Lower lobe of right lung (tissue), 2 donors: ENCODE results near the gene LDB3. TPM values are rescaled to one million over a fixed set of nuclear protein-coding genes. Genes with fewer than 3 reads are reported as not detected.

Source experiments
- ATAC-seq, 2 donors: fragments of 200-7000 bp; cut with Tn5 transposase; one replicate each; pipeline ENCODE4 v1.9.1; 2020 to 2022; ENCODE audit warnings: mild to moderate bottlenecking in 2 of 2, moderate library complexity in 2 of 2
- DNase-seq: peaks from one replicate; pipeline ENCODE4 v3.0.0-alpha.2; 2020
- H3K27ac ChIP-seq: fragments of 200-600 bp; one replicate; pipeline ENCODE4 v1.8.0; 2022
- H3K27me3 ChIP-seq: fragments of 200-600 bp; one replicate; pipeline ENCODE4 v1.8.0; 2022; ENCODE audit warnings: low read depth
- H3K36me3 ChIP-seq: fragments of 200-600 bp; one replicate; pipeline ENCODE4 v1.8.0; 2022; ENCODE audit warnings: mild to moderate bottlenecking
- H3K4me1 ChIP-seq: fragments of 200-600 bp; one replicate; pipeline ENCODE4 v1.8.0; 2022
- H3K4me3 ChIP-seq: fragments of 200-600 bp; one replicate; pipeline ENCODE4 v1.8.0; 2022; ENCODE audit warnings: mild to moderate bottlenecking
- H3K9me3 ChIP-seq: fragments of 200-600 bp; one replicate; pipeline ENCODE4 v1.8.0; 2022
- intact Hi-C: fragments of 100-400 bp; cut with DNase I; formaldehyde crosslinking; loops from one replicate; pipeline ENCODE4 v1.11.0; 2022
- total RNA-seq: library from RNA; stranded (reverse); fragmentation: NEBNext Ultra II Directional; extraction: Animal tissue kit (Norgen Biotek cat#: 25700); gene quantifications from one replicate; pipeline ENCODE4 v1.2.1, GENCODE V29; 2021
- TF ChIP-seq, protein P1 (sequence below): fragments of 200-600 bp; IDR thresholded peaks from one replicate; pipeline ENCODE4 v1.8.0; 2022; ENCODE audit warnings: antibody characterized with exemption, mild to moderate bottlenecking
- donor health status: DM: no; HTN: yes; CAD: no; lungs with severe emphysema.

LDB3 gene
- total RNA-seq, 1 donor from 2014 or later = 2.2 TPM

- peaks cover 11% of the 10 kb centered on the region for H3K27me3 ChIP-seq
- no peaks in the 10 kb centered on the region for H3K4me1 ChIP-seq
- H3K36me3 ChIP-seq = no peaks in the 10 kb centered on the region
- no peak overlapping the region for H3K4me3 ChIP-seq
- no peak for ATAC-seq
- TF ChIP-seq, protein P1, sequence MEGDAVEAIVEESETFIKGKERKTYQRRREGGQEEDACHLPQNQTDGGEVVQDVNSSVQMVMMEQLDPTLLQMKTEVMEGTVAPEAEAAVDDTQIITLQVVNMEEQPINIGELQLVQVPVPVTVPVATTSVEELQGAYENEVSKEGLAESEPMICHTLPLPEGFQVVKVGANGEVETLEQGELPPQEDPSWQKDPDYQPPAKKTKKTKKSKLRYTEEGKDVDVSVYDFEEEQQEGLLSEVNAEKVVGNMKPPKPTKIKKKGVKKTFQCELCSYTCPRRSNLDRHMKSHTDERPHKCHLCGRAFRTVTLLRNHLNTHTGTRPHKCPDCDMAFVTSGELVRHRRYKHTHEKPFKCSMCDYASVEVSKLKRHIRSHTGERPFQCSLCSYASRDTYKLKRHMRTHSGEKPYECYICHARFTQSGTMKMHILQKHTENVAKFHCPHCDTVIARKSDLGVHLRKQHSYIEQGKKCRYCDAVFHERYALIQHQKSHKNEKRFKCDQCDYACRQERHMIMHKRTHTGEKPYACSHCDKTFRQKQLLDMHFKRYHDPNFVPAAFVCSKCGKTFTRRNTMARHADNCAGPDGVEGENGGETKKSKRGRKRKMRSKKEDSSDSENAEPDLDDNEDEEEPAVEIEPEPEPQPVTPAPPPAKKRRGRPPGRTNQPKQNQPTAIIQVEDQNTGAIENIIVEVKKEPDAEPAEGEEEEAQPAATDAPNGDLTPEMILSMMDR = no peak
- no peak overlapping the region for H3K27ac ChIP-seq
- intact Hi-C loops = no loop called here
- no peaks in the 10 kb centered on the region for H3K9me3 ChIP-seq
- no peak for DNase-seq
These were observed 3.8 kb downstream of the LDB3 start for GRCh38 chr10:86671985-86672710.

GRCh38 chr10:86673216-86673826, 5.0 kb downstream of the LDB3 start:
- Histone ChIP-seq H3K36me3 (no peaks in the 10 kb centered on the region), H3K9me3 (no peaks in the 10 kb centered on the region), H3K27ac (no peak overlapping the region), H3K4me3 (no peak overlapping the region), H3K27me3 (peaks cover 6% of the 10 kb centered on the region), H3K4me1 (no peaks in the 10 kb centered on the region)
- intact Hi-C loops = no loop called here
- no peak for DNase-seq
- TF ChIP-seq, protein P1 = no peak
- ATAC-seq = no peak

GRCh38 chr10:86673827-86674581, 5.7 kb downstream of the LDB3 start:
- Histone ChIP-seq H3K27ac (no peak overlapping the region), H3K4me1 (no peaks in the 10 kb centered on the region), H3K4me3 (no peak overlapping the region), H3K27me3 (peaks cover 6% of the 10 kb centered on the region), H3K9me3 (no peaks in the 10 kb centered on the region), H3K36me3 (no peaks in the 10 kb centered on the region)
- peak in 1 of 2 donors; percentile 15 for ATAC-seq
- TF ChIP-seq, protein P1 = no peak
- no peak for DNase-seq
- intact Hi-C loops = no loop called here

GRCh38 chr10:86674912-86675311, 6.6 kb downstream of the LDB3 start:
- ATAC-seq = no peak
- intact Hi-C loops = no loop called here
- no peaks in the 10 kb centered on the region for H3K36me3 ChIP-seq
- no peaks in the 10 kb centered on the region for H3K9me3 ChIP-seq
- no peak overlapping the region for H3K27ac ChIP-seq
- no peaks in the 10 kb centered on the region for H3K4me1 ChIP-seq
- H3K4me3 ChIP-seq = no peak overlapping the region
- DNase-seq = no peak
- TF ChIP-seq, protein P1 = no peak
- H3K27me3 ChIP-seq = peaks cover 6% of the 10 kb centered on the region

DNA sequence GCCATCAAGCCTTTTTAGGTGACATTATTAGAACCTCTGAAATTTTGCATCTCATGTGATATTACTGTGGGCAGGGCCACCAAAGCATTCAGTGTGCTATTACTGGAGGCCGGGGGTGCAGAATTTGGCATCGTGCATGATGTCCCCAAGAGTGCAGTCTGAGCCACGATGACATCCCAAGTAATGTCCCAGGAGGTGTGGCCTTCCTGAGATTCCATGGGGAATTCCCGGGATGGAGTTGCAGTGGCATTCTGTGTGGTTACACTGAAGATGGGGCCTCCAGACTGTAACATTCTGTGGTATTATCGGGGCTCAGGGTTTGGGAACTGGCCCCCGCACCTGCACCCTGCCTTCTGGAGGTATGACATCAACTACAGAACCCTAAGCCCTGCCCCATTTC, 9.1 kb downstream of the LDB3 start:
- H3K36me3 ChIP-seq = no peaks in the 10 kb centered on the region
- intact Hi-C loops = no loop called here
- ATAC-seq (no peak), DNase-seq (no peak)
- TF ChIP-seq, protein P1 = no peak
- H3K27me3 ChIP-seq = peaks cover 6% of the 10 kb centered on the region
- no peak overlapping the region for H3K4me3 ChIP-seq
- no peak overlapping the region for H3K27ac ChIP-seq
- H3K4me1 ChIP-seq = no peaks in the 10 kb centered on the region
- H3K9me3 ChIP-seq = no peaks in the 10 kb centered on the region
